ENCODE measurements around the gene TMPRSS9. TPM values are rescaled to one million over a fixed set of nuclear protein-coding genes. Genes with fewer than 3 reads are reported as not detected.

The TMPRSS9 gene
- total RNA-seq, 1 donor from 2014 or later = not detected

DNA sequence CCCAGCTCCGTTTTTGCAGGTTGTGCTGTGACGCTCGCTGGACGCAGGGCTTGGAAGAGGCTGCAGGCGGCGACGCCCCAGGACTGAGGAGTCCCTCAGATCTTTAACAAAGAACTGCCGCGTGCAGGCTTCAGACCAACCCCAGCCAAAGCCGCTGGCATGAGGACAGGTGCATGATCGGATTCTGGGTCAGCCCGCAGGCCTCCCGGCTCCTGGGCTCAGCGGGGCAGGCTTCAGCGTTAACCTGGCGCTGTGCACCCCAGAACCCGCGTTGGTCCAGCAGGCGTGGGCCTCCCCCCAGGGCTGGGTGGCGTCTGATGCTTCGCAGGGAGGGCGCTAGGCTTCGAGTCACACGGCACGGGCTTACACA is 68.2 kb downstream of the TMPRSS9 start:
- TF ChIP-seq, protein P1, sequence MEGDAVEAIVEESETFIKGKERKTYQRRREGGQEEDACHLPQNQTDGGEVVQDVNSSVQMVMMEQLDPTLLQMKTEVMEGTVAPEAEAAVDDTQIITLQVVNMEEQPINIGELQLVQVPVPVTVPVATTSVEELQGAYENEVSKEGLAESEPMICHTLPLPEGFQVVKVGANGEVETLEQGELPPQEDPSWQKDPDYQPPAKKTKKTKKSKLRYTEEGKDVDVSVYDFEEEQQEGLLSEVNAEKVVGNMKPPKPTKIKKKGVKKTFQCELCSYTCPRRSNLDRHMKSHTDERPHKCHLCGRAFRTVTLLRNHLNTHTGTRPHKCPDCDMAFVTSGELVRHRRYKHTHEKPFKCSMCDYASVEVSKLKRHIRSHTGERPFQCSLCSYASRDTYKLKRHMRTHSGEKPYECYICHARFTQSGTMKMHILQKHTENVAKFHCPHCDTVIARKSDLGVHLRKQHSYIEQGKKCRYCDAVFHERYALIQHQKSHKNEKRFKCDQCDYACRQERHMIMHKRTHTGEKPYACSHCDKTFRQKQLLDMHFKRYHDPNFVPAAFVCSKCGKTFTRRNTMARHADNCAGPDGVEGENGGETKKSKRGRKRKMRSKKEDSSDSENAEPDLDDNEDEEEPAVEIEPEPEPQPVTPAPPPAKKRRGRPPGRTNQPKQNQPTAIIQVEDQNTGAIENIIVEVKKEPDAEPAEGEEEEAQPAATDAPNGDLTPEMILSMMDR (IDR thresholded peaks at IDR 0.05) = no peak
- intact Hi-C loops (cut with micrococcal nuclease) = no loop called here
- Mint-ChIP-seq H3K4me1 (peaks cover 18% of the 10 kb centered on the region), H3K27ac (no peak overlapping the region), H3K9me3 (no peaks in the 10 kb centered on the region), H3K27me3 (no peaks in the 10 kb centered on the region), H3K4me3 (peak overlapping the region; percentile 90), H3K36me3 (ENCODE audit: low read depth) (peaks cover 31% of the 10 kb centered on the region)
- POLR2A ChIA-PET = interaction anchor here (0.5 to 1.5 kb wide), 28 partner anchors 10 to 524 kb away, joined by 3 to 24 read pairs (median 4); partner anchors contain the start of genes GADD45B and LMNB2
- no peak for ATAC-seq (ENCODE audit: low read depth)
- no peak for DNase-seq
- CTCF ChIA-PET = interaction anchor here (1.0 to 1.6 kb wide), 3 partner anchors 28 to 186 kb away, joined by 3 to 5 read pairs (median 3); partner anchors contain the start of genes GADD45B and LMNB2

DNA sequence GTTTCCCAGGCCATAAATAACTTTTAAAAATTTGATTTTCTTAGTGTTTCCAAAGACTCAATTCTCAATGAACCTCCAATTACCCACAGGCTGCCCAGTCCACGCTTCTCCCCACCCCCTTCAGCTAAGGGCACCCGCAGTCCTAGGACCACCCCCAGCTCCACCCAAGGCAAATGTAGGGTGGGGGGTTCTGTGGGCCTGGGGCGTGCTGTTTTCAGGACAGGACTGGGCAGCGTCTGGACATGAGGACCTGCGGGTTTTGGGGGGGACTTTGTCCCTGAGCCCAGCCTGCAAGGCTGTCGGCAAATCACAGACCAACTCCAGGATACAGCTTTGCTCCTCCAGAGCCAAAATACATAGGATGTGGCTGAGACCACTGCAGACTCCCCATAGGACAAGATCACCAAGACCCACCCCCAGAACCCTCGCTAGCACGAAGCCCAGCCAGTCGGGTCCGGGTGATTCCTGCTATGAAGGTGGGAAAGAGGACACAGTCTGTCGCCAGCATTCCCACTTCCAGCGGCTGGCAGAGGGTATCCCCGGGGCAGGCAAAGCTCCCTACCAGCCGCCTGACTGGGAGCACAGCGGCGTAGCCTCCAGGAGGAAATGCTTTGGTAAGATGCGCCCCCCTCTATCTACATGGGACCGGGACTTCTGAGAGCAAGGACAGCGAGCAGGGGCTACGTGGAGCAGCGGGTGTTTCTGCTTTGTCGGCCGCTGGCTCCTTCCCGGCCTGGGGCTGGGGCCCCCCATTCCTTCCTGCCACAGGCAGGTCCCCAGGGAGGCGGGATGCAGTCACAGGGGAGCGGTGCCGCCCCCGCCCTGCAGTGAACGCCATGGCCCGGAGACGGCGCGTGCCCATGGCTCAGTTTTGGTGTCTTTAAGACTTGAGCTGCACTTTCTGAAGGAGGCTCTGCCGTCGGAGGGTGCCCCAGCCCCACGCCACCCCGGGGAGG is 69.0 kb downstream of the TMPRSS9 start:
- DNase-seq (no peak), ATAC-seq (ENCODE audit: low read depth) (no peak)
- no peaks in the 10 kb centered on the region for H3K9me3 Mint-ChIP-seq
- CTCF ChIA-PET = interaction anchor here (1.6 kb wide), 1 partner anchor 185 kb away, joined by 5 read pairs; no protein-coding TSS in a partner anchor
- H3K27ac Mint-ChIP-seq = no peak overlapping the region
- TF ChIP-seq, protein P1 (IDR thresholded peaks at IDR 0.05) = no peak
- H3K4me3 Mint-ChIP-seq = no peak overlapping the region
- POLR2A ChIA-PET = interaction anchor here (0.6 to 1.5 kb wide), 6 partner anchors 10 to 208 kb away, joined by 3 to 4 read pairs (median 3); no protein-coding TSS in a partner anchor
- H3K36me3 Mint-ChIP-seq (ENCODE audit: low read depth) = peaks cover 31% of the 10 kb centered on the region
- intact Hi-C loops (cut with micrococcal nuclease) = no loop called here
- peaks cover 18% of the 10 kb centered on the region for H3K4me1 Mint-ChIP-seq
- H3K27me3 Mint-ChIP-seq = no peaks in the 10 kb centered on the region

DNA sequence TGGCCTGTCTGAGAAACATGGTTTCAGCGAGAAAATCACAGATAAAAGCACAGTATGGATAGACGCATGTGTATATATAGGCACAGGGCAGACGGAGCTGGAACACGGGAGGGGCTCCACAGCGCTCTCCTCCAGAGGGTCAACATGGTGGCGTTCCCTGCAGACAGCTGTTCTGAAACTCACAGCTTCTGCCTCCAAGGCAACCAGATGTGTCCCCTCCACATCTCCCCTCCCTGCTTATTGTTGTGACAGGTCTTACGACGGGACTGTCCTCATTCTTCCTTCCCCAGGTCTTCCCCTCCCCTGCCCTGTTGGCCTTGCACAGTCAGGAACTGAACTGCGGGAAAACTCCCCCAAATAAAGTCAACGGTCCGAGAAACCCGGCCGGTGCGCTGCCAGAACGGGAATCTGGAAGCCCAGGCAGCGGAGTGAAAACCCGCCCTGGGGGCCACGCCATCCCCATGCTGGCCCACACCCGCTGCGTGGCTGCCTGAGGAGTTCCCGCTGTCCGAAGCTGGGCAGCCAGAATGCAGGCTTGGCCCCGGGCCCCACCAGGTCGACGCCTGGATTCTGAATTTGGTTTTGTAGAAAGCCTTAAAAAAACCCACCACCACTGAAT is 70.0 kb downstream of the TMPRSS9 start:
- intact Hi-C loops (cut with micrococcal nuclease) = no loop called here
- Mint-ChIP-seq H3K27ac (no peak overlapping the region), H3K4me1 (peaks cover 18% of the 10 kb centered on the region), H3K4me3 (no peak overlapping the region), H3K36me3 (ENCODE audit: low read depth) (peaks cover 35% of the 10 kb centered on the region), H3K27me3 (no peaks in the 10 kb centered on the region), H3K9me3 (no peaks in the 10 kb centered on the region)
- ATAC-seq (ENCODE audit: low read depth) = no peak
- TF ChIP-seq, protein P1 (IDR thresholded peaks at IDR 0.05) = no peak
- ChIA-PET CTCF (no interaction called here), POLR2A (interaction anchor here (0.6 kb wide), 1 partner anchor 438 kb away, joined by 4 read pairs; no protein-coding TSS in a partner anchor)
- DNase-seq = no peak

DNA sequence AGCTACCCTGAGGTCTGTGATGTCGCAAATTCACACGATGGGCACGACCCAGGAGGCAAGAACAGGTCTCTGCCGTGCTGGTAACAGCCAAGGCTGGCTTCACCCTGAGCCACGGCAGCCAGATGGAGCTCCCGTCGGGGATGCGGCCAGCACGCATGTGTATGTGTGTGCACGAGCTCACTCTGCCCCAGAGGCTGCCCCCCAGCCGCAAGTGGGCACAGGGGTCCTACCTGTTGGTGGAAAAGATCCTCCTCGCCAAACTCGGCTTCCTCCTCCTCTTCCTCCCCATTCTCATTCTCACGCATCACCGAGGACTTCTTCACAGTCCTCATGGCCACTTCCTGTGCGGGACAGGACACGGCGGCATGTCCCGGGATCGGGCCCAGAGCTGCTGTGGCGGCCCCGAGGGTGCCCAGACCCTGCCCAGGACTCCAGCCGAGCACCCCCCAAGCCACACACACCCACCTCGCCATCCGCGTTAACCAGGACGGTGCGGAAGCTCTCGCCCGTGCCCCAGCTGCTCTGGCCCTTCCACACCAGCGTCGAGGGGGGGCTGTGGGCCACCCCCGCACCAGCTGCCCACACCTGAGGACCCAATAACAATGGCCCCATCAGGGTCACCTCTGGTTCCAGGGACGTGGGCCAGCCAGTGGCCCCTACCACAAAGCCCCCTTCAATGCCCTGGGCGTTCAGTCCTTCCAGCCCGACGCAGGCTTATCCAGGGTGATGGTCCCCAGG is 71.4 kb downstream of the TMPRSS9 start:
- H3K27ac Mint-ChIP-seq = no peak overlapping the region

More for the DNA sequence above, 71.4 kb downstream of the TMPRSS9 start:
- no peaks in the 10 kb centered on the region for H3K9me3 Mint-ChIP-seq
- intact Hi-C loops (cut with micrococcal nuclease) = no loop called here
- peaks cover 40% of the 10 kb centered on the region for H3K36me3 Mint-ChIP-seq (ENCODE audit: low read depth)
- POLR2A ChIA-PET = no interaction called here
- peaks cover 10% of the 10 kb centered on the region for H3K4me1 Mint-ChIP-seq
- CTCF ChIA-PET = no interaction called here
- no peak overlapping the region for H3K4me3 Mint-ChIP-seq
- DNase-seq (no peak), ATAC-seq (ENCODE audit: low read depth) (no peak)
- no peaks in the 10 kb centered on the region for H3K27me3 Mint-ChIP-seq
- TF ChIP-seq, protein P1 (IDR thresholded peaks at IDR 0.05) = no peak

All from activated B cell treated with CpG ODN at 0.5 μM for 24 hours (primary cell).